Activated CD8-positive, alpha-beta memory T cell treated with anti-CD3 and anti-CD28 coated beads, Interleukin-2, amount 50 U/mL, for 1 hour (primary cell): Measurements from ENCODE around the gene TRPC5OS.

Experiments used
- DNase-seq: peaks from one replicate; pipeline ENCODE4 v3.0.0-alpha.2; 2020; ENCODE audit errors: extremely low read depth

TRPC5OS gene

DNA sequence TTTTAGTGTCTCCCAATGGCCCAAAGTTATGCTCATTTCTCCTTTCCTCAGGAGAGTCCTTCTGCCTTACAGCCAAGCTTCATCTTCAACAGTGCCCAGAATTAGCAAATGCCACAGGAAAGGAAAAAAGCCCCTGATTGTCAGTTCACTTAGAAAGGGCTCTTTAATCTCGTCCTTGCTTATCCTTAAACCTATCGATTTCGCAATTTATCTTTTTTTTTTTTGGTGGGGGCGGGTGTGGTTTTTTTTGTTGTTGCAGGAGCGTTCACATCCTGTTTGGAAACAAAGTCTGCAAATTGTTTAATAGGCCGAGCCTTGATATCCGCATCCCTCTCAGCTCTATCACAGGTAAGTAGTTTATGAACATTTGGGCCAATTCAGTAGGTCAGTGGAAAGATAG is 20.2 kb downstream of the TRPC5OS start:
- DNase-seq: no peak

DNA sequence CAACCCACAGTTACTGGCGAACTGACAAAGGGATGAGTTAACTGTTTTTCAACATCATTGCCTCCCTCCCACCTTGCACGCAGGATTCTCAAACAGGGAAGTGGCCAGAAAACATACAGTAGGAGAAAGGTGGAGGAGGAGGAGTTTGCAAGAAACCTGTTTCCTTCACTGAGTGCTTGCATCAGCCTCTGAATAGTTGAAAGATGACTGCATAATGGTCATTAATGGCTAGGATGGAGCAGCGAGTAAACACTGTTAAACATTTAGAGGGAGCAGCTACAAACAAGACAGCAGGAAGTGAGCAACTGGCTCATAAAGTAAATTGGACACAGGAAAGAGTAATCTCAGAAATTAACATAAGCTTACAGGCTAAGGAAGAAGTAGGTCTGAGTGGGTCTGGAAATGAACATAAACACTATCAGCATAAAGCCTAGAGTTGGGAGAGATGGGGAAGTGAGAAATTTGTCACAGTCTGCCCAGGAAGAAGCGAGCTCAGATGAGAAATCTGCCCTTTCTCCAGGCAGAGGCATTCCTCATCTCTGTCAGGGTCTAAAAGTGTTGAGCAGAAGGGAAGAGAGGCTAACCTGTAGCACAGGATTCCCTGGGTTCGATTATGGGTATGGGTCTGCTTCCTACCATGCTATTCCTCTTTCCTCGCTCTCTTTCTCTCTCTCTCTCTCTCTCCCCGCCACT is 38.6 kb downstream of the TRPC5OS start:
- DNase-seq: no peak

DNA sequence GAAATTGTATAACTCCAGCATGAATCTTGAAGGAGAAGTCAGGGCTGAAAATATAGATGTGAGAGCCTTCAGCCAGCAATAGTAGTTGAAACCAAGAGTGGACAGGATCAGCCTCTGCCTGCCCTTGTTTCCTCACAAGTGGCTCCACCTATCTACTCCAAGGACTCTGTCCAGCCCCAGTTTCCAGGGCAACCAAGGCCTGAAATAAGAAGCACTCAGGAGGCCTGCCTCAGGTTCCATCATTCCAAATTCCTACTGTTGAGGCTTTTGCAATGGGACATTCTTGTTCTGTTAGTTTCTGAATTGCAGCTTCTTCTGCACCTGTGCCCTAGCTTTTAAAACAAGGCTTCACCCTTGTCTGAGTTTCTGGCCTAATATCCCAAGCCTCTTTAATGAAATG is 41.6 kb downstream of the TRPC5OS start:
- DNase-seq: no peak

DNA sequence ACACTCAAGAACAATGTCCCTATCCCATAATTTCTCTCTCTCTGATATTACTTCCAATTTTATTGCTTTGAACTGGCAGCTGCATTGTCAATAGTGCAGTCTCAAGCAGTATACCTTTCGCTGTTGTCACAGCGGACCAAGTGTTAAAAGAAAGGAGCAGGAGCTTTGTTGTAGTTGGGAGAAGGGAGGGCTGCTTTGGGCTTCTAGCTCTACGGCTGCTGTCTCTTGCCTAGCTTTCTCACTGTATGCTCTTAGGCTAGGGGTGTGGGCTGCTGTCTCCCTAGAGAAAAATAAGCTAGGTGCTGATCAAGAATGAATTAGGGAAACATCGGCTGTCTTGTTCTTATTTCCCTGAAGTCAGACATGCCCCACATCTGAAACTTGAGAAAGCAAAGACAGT is 52.5 kb downstream of the TRPC5OS start:
- no peak for DNase-seq
